Fibroblast of skin of right biceps (primary cell): Measurements from ENCODE around the gene ING2.
A peak's percentile ranks its signal among the peaks of the same experiment; 100 is the strongest.
"Not testable (repeated sequence)": the region's sequence is repeated elsewhere in the genome, so short reads cannot be mapped to it uniquely, and the experiment has no call there.

Experiments
- DNase-seq: peaks from one replicate; pipeline ENCODE4 v3.0.0-alpha.2; 2013

Gene ING2, protein sequence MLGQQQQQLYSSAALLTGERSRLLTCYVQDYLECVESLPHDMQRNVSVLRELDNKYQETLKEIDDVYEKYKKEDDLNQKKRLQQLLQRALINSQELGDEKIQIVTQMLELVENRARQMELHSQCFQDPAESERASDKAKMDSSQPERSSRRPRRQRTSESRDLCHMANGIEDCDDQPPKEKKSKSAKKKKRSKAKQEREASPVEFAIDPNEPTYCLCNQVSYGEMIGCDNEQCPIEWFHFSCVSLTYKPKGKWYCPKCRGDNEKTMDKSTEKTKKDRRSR

GRCh38 chr4:183504930-183505610, at the start of gene ING2:
Gene ING2, plus strand, starts transcription at chr4:183505058. Its CDS starts 138 bp downstream, at chr4:183505196.
- DNase-seq = peak; percentile 78

DNA sequence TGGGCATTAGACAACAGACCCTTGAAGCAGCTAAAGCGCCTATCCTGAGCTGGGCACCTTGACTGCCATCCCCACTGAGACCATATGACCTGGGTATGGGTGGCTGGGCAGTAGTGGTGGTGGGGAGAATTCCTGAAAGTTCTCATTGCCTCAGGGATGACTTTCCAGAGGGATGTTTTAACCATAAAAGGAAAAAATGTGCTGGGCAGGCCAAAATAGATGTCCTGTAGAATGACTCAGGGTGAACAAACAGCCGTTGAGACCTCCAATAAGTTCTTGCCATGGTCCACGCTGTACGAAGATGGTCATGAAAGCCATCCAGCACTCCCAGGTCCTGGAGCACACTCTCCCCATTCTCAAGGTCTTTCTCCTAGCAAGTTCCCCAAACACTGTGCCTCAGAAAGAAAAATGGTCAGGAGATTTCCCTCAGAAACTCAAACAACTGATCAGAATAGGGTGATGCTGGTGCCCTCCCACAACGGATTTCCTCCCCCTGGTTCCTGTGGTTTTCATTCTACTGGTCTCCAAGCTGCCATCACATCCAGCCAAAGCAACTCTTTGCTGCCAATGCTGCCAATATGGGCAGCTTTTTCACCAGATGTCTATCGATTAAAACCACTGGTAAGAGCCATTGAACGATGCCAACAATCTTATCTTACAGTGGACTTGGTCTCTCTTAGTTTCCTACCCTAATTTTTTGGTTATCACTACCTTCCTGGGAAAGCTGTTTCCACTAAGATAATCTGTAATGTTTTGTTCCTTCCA, 49.2 kb upstream of the ING2 start:
- peak; percentile 42 for DNase-seq

DNA sequence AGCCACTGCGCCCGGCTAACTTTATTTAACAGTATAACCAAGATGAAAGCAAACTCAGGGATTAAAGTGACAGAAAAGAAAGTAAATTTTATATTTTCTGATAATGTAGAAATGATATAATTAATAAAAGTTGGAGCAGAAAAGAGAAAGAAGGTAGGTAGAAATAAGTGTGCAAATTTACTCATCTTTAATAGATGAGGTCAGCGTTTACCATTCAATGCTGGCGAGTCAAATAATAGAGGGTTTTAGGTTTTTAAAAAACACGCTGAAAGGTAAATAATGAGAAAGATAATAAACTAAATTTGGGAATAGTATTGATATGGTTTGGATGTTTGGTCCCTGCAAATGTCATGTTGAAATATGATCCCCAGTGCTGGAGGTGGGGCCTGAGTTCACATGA, 46.9 kb upstream of the ING2 start:
- no peak for DNase-seq

- not testable (repeated sequence) for DNase-seq
Measured at GRCh38 chr4:183463903-183464619, 40.8 kb upstream of the ING2 start.

DNA sequence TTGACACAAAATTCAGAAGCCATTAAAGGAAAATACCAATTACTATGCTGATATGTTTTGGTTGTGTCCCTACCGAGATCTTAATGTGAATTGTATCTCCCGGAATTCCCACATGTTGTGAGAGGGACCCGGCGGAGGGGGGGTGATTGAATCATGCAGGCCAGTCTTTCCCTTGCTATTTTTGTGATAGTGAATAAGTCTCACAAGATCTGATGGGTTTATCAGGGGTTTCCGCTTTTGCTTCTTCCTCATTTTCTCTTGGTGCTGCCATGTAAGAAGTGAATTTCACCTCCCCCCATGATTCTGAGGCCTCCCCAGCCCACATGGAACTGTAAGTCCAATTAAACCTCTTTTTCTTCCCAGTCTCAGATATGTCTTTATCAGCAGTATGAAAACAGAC, 39.0 kb upstream of the ING2 start:
- not testable (repeated sequence) for DNase-seq

GRCh38 chr4:183467246-183467645, 37.6 kb upstream of the ING2 start:
- no peak for DNase-seq

DNA sequence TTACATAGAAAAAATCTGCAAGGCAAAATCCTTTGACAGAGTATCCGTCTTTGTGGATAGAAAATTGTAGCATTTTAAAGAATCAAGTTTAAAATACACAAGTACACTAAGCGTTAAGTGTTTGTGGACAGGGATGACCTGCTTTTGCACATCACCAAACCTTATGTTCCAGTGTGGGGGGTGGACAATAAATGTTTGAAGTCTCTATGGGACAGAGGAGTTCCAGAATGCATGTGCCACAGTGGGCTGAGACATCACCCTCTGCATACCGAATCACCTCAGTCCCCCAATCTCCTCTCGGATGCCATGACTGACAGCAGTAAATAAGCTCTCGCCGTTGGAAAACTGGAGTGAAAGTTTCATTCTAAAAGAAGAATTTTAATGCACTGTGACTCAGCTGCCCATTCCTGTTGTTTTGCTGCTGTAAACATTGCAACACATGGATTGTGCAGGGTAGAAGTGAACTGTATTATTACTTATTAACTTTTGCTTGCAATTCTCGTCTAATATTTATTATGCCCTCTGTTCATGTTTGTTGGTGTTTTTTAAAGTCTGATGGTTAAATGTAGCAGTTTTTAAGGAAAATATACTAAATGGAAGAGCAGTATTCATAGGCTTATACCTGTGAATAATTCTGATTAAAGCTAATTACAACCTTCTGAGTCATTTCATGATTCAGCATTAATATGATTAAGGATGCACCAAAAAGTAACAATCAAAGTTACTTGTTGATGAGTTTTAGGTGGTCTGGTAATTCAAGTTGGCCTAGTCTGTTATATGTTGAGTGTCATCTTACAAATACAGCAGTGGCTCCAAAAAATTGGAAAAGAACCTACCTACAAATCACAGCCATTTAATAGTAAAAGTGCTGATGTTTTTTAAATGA, 36.4 kb upstream of the ING2 start:
- peak; percentile 15 for DNase-seq

GRCh38 chr4:183469285-183469684, 35.6 kb upstream of the ING2 start:
- DNase-seq = no peak

- no peak for DNase-seq
Measured at GRCh38 chr4:183469936-183470335, 34.9 kb upstream of the ING2 start.

DNA sequence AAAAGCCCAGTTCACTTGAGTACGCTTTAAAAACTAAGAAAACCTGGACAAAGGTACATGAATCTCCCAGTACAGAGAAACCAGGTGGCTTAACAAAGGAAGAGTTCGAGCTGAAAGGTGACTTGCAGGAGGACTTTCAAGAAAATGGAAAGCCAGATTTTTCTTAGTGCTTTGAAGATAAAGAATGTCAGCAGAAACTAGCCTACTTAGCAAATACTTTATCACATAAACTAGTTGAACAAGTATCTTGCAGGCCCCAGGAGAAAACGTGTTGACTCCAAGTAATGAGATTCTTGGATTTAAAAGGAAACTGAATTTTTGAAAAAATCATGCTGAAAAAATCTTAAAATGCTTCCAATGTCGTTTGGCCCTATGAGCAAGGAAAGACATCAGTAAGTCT, 34.0 kb upstream of the ING2 start:
- no peak for DNase-seq

DNA sequence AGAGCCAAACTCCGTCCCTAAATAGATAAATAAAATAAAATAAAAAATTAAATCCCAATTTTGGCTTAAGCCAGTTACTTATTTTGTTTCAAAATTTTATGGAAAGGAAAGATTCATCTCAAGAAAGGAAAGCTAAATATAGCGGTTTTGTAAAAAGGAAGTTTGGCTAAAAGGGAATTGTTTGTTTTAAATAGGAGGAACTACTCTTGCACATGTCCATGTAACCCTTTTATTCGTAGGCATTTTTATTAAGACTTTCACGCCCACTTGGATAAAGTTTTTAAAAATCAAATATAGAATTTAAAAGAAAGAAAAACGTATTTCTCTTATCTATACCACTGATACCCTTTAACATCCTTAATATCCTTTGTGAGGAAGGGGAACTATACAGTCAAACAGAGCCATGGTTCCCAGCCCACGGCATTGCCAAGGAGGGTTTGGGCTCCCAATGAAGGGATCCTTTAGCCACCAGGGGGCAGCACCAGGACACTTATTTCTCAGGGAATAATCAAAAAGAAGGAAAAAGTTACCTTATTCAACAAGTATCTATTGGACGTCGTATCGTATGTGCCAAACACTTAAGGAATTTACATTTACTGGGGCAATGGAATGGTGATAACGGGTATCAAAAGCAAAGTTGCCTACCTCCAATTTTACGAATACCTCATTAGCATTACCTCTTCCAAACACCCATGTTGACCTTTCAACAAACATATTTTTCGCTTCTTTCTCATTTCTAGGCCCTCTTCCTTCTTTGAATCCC, 32.7 kb upstream of the ING2 start:
- peak; percentile 72 for DNase-seq

DNA sequence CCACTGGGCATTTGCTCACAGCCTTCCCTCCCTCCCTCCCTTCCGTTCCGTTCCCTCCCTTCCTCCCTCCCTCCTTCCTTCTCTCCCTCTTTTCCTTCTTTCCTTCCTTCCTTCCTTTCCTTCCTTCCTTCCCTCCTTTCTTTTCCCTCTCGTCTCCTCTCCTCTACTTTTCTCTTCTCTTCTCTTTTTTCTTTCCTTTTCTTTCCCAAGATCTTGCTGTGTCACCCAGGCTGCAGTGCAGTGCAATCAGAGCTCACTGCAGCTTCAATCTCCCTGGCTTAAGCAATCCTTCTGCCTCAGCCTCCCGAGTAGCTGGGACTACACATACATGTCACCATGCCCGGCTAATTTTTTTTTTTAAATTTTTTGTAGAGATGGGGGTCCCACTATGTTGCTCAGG, 26.7 kb upstream of the ING2 start:
- no peak for DNase-seq

DNA sequence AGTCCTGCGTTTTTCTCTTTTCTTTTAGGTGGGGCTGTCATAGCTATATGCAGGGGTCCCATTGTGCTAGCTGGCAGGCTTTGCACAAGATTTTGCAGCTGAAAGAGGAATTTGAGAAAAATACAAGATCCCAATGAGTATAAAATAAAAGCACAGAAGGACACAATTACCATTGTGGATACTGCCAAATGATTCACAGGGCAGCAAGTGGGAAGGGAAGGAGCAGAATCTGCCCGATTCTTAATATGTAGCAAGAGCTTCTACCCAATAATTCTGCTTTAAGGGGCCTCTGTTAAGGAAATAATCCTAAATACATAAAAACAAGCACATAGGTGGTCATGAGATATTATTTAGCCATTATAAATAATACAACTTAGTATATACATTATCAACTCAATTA, 25.9 kb upstream of the ING2 start:
- DNase-seq = no peak

- not testable (repeated sequence) for DNase-seq
Measured at GRCh38 chr4:183482515-183483095, 22.3 kb upstream of the ING2 start.

DNA sequence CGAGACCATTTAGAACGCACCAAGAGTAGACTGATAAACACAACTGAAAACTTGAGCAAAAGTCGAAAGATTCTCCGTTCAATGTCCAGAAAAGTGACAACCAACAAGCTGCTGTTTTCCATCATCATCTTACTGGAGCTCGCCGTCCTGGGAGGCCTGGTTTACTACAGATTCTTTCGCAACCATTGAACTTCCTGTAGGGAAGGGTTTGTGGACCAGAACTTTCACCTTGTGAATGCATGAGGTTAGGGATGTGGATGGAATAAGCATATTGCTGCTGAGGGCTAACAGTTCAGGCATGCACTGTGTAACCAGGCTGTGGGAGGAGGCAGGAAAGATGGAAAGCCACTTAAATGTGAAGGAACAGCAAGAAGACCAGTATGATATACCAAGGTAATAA, 20.9 kb upstream of the ING2 start:
- DNase-seq = no peak

GRCh38 chr4:183485411-183486160, 19.3 kb upstream of the ING2 start:
- no peak for DNase-seq

DNA sequence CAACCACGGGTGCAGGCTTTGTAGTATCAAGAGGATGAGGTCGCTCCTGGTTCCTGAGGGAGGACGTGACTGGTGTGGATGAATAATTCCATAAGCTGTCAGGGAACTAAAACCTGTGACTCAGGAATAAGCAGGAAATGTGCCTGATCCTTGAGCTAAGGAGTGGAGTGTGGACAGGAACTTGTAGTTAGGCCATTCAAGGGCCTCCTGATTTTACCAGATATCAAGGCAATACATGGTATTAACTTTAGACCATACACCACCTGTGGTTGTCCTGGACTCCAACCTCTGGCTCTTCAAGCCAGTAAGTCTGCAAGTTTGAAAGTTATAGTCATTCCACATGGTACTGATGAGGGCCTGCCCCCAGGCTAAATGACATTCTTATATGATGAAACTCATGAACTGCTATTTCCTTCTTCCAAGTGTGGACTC, 12.1 kb upstream of the ING2 start:
- DNase-seq = peak; percentile 71

DNA sequence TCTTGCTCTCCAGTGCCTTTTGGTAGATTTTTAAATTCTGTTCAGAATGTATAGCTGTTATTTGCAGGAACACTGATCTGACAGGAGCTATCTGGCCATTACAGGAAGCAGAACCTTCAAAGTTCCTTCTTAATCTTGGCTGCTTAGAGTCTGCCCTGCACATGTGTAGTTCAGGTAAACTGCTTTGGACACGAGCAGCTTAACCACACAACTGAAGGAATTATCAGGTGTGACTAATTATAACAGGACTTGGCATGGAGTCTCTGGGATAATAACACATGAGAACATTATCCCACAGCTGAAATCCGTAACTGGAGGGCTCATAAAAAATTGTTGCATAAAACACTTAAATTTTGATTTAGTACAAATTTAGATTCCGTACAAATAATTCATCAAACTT, 11.6 kb upstream of the ING2 start:
- DNase-seq = no peak

DNA sequence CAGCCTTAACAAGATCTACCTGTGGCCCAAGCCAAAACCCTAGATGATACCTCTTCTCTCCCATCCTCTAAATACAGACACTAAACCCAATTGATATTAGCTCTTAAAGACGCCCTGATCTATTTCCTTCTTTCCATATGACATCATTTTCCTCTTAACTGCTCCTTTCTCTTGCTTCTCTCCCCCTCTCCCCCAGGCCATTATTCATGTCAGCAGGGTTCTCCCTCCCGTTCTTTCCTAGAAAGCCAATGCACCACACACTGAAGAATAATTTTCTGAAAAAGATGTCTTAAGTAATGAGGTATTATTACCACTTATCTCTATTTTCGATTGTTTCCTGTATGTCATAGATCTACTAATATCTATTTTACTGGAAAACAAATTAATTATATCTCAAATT, 9.7 kb upstream of the ING2 start:
- DNase-seq = no peak

- no peak for DNase-seq
Measured at GRCh38 chr4:183499389-183499788, 5.5 kb upstream of the ING2 start.
